ENCODE results near the gene MAD1L1. TPM values are rescaled to one million over a fixed set of nuclear protein-coding genes. Genes with fewer than 3 reads are reported as not detected.

The MAD1L1 gene
- total RNA-seq, 2 experiments from 2014 or later: 157 to 160 TPM

- H3K36me3 Mint-ChIP-seq (ENCODE audit: low read depth): peaks cover 5% of the 10 kb centered on the region
- no peaks in the 10 kb centered on the region for H3K27me3 ChIP-seq (ENCODE audit: control insufficient read depth in 1 of 2, insufficient read depth in 2 of 2, low read length in 2 of 2)
- no peak overlapping the region for H3K27ac Mint-ChIP-seq
- no peaks in the 10 kb centered on the region for H3K9me3 Mint-ChIP-seq
- H3K4me1 ChIP-seq (ENCODE audit: insufficient read depth, low read length): peaks cover 29% of the 10 kb centered on the region
- H3K4me1 Mint-ChIP-seq (ENCODE audit: low read depth): peaks cover 31% of the 10 kb centered on the region
- no peak for TF ChIP-seq CTCF (IDR thresholded peaks at IDR 0.05)
- no peaks in the 10 kb centered on the region for H3K9me3 ChIP-seq (ENCODE audit: control insufficient read depth in 1 of 2, insufficient read depth in 1 of 2, low read length in 2 of 2)
- intact Hi-C loops (cut with DNase I, micrococcal nuclease): no loop called here
- no peak overlapping the region for H3K4me3 Mint-ChIP-seq
- no peaks in the 10 kb centered on the region for H3K27me3 Mint-ChIP-seq
- H3K4me3 ChIP-seq (ENCODE audit: low read length): no peak overlapping the region
- ATAC-seq (ENCODE audit: poor library complexity) (no peak), DNase-seq (peak in 2 of 14 experiments; percentile 19 to 39)
- H3K27ac ChIP-seq (ENCODE audit: low read depth in 1 of 2, low read length in 2 of 2): no peak overlapping the region
- ChIA-PET POLR2A (no interaction called here), CTCF (no interaction called here)
- H3K36me3 ChIP-seq (ENCODE audit: insufficient read depth, low read length): peaks cover 4% of the 10 kb centered on the region
Measured at GRCh38 chr7:2116989-2117591, 115.7 kb downstream of the MAD1L1 start.

- POLR2A ChIA-PET: no interaction called here
- CTCF ChIA-PET: no interaction called here
- ATAC-seq (ENCODE audit: poor library complexity) (no peak), DNase-seq (no peak)
- TF ChIP-seq CTCF (IDR thresholded peaks at IDR 0.05): no peak
- peaks cover 4% of the 10 kb centered on the region for H3K36me3 ChIP-seq (ENCODE audit: insufficient read depth, low read length)
- intact Hi-C loops (cut with DNase I, micrococcal nuclease): no loop called here
- H3K27me3 ChIP-seq (ENCODE audit: control insufficient read depth in 1 of 2, insufficient read depth in 2 of 2, low read length in 2 of 2): no peaks in the 10 kb centered on the region
- Mint-ChIP-seq H3K4me1 (ENCODE audit: low read depth) (peaks cover 38% of the 10 kb centered on the region), H3K4me3 (no peak overlapping the region), H3K36me3 (ENCODE audit: low read depth) (peaks cover 5% of the 10 kb centered on the region), H3K27me3 (no peaks in the 10 kb centered on the region), H3K9me3 (no peaks in the 10 kb centered on the region), H3K27ac (no peak overlapping the region)
- H3K4me3 ChIP-seq (ENCODE audit: low read length): no peak overlapping the region
- no peaks in the 10 kb centered on the region for H3K9me3 ChIP-seq (ENCODE audit: control insufficient read depth in 1 of 2, insufficient read depth in 1 of 2, low read length in 2 of 2)
- H3K27ac ChIP-seq (ENCODE audit: low read depth in 1 of 2, low read length in 2 of 2): no peak overlapping the region
- H3K4me1 ChIP-seq (ENCODE audit: insufficient read depth, low read length): peaks cover 34% of the 10 kb centered on the region
Measured at GRCh38 chr7:2116448-2116810, 116.3 kb downstream of the MAD1L1 start.

- CTCF ChIA-PET: no interaction called here
- H3K4me3 ChIP-seq (ENCODE audit: low read length): no peak overlapping the region
- no peak overlapping the region for H3K27ac ChIP-seq (ENCODE audit: low read depth in 1 of 2, low read length in 2 of 2)
- Mint-ChIP-seq H3K4me1 (ENCODE audit: low read depth) (peaks cover 42% of the 10 kb centered on the region), H3K36me3 (ENCODE audit: low read depth) (peaks cover 5% of the 10 kb centered on the region), H3K9me3 (no peaks in the 10 kb centered on the region), H3K4me3 (no peak overlapping the region), H3K27ac (no peak overlapping the region), H3K27me3 (no peaks in the 10 kb centered on the region)
- TF ChIP-seq CTCF (IDR thresholded peaks at IDR 0.05): no peak
- peaks cover 30% of the 10 kb centered on the region for H3K4me1 ChIP-seq (ENCODE audit: insufficient read depth, low read length)
- H3K36me3 ChIP-seq (ENCODE audit: insufficient read depth, low read length): peaks cover 4% of the 10 kb centered on the region
- no peaks in the 10 kb centered on the region for H3K27me3 ChIP-seq (ENCODE audit: control insufficient read depth in 1 of 2, insufficient read depth in 2 of 2, low read length in 2 of 2)
- POLR2A ChIA-PET: no interaction called here
- no peaks in the 10 kb centered on the region for H3K9me3 ChIP-seq (ENCODE audit: control insufficient read depth in 1 of 2, insufficient read depth in 1 of 2, low read length in 2 of 2)
- DNase-seq (peak in 1 of 14 experiments; percentile 8), ATAC-seq (ENCODE audit: poor library complexity) (no peak)
- intact Hi-C loops (cut with DNase I, micrococcal nuclease): no loop called here
Measured at GRCh38 chr7:2115760-2116447, 116.8 kb downstream of the MAD1L1 start.
